ENCODE data around the gene ACACA.
"Not testable (repeated sequence)": the region's sequence is repeated elsewhere in the genome, so short reads cannot be mapped to it uniquely, and the experiment has no call there.

The ACACA gene

DNA sequence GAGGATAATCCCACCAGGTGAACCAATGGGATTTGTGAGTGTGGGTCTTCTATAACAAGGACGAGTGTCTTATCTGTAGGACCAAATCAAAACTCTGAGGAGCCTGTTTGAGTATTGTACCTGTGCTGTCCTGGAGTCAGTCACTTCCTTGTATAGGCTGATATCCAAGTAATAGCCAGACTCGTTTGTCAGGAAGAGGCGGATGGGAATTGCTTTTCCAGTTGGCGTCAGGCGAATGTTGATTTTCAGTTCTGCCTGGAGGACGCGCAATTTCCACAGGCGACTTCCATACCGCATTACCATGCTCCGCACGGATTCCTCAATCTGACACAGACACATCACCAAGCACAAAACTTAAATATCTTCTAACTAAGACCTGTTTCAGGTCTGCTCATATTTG, 218.5 kb downstream of the ACACA start:
- DNase-seq (ENCODE audit: extremely low read depth in 1 of 2, low read depth in 1 of 2), result no peak

DNA sequence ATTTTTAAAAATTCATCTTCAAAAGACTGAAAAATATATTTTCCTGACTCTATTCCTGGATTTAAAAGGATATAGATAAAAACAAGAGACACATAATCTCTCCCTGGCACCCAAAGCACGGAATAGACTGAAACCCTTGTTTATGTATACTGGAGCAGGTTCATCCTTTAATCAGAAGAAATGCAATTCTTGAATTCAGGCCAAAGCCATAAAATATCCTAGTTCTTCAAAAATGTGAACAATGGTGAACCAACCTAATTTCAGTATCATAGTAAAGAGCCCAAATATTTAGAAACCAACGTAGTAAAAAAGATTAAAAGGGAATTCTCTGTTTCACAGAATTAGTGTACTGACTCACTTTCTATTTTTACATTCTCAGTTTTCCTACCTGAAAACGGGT, 219.4 kb downstream of the ACACA start:
- no peak for DNase-seq (ENCODE audit: extremely low read depth in 1 of 2, low read depth in 1 of 2)

DNA sequence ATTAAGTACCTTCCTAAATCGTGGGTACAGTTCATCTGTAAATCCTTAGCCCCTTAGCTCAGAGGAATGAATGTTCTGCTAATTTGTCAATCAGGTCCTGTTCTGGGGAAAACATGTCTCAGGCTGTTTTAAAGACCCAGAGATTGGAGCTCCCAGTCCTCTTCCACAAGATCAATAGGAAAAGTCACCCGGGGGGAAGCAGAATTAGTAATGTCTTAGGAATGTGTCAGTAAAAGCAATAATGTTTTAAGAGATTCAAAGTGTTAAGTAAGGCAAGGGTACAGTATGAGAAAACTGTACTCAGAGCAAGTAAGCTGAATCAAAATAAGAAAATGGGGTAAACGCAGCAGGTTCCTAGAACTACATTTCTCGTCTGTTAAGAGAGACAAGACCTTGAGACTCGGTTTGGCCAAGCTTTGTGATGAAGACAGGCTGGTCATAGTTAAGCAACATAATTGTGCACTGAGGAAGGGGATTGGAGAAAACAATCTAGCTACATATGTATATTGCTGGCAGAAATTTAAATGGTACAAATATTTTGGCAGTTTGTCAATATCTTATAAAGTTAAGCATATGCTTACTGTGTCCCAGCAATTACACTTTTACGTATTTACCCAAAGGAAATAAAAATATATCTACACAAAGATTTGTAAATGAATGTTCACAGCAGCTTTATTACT, 223.7 kb downstream of the ACACA start:
- DNase-seq (ENCODE audit: extremely low read depth in 1 of 2, low read depth in 1 of 2), result no peak

DNA sequence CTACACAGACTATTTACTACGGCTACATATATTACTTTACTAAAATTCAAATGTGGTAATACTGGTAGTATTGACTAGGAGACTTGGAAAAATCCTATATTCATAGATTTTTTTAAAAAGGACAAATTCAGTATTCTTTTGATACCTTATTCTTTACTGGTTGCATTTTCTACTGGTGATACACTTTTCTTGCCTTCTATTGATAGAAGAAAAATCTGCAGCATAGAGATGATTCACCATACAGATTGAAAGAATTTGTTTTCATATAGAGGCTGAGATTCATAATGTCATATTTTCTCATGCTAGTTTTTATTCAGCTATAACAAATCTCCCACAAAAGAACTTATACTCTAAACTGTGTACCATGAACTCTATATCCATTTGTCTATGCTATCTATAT, 226.3 kb downstream of the ACACA start:
- DNase-seq (ENCODE audit: extremely low read depth in 1 of 2, low read depth in 1 of 2), result no peak

DNA sequence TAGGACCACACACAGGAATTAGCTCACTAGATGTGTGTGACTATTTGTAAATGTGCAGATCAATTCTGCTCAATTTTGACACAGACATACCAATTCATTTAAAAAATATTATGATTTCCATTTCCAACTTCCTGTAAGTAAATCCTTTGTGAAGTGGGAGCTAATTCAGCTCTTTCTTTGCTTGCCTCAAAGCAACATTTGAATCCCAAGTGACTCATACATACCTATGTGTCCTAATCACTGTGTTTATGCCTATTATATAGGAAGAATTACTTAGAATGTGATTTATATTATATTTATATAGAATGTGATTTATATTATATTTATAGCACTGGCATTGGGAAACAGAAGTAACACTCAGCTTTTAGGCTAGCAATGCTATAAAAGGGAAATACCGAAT, 226.7 kb downstream of the ACACA start:
- no peak for DNase-seq (ENCODE audit: extremely low read depth in 1 of 2, low read depth in 1 of 2)

DNA sequence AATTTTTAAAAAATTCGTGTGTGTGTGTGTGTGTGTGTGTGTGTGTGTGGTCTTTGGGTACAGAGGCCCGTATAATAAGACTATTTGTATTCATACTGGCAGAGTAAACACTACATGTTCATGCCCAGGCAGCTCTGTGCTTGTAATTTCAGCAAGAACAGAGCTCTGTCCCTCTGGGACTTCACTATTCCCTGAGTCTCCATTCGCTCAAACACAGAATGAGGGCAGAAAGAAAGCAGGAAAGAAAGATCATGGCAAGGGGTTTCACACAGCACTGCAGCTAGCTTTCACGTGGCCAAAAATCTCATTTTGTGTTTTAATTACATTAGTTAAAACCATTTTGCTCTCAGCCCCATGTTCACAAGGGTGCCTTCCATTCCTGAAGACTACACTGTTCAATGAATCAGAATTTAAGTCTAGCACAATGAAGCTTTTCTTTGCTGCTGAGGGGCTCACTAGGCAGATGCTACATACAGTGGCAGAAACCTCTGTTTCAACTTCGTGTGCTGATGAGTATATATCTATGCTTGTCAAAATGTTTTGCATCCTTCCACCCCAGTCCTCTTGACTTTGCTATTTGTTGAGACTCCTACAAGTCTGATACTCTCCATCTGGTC, 229.3 kb downstream of the ACACA start:
- no peak for DNase-seq (ENCODE audit: extremely low read depth in 1 of 2, low read depth in 1 of 2)

DNA sequence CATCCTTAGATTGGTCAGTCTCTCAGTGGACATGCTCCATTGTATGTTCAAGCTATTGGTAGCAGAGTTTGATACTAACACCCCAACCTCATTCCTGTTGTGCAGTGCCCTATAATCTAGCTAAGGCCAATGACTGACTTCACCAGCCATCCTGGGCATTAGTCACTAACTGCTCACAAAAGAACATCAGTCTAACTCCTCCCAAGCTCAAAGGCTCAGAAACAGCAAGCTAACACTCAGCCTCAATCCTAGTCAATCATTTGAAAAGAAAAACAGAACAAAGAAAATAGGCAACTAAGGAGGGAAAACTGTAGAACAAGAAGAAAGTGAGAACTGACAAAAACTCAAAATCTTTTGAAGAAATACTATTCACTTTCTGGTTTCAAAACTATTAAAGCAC, 229.9 kb downstream of the ACACA start:
- DNase-seq (ENCODE audit: extremely low read depth in 1 of 2, low read depth in 1 of 2), result no peak

DNA sequence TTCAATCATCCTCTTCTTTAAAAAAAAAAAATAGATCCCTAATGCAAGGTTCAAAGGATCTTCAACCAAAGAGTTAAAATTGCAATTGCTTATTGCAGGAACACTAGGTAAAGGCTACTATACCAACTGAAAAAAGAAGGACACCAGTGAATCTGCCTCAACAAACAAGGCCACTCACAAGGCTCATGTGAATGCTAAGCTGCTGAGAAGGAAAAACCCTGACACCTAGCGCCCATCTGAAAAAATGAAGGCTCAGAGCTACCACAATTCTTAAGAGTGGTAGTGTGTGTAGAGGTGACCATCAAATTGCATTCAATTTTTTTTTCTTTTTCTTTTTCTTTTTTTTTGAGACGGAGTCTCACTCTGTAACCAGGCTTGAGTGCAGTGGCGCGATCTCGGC, 232.4 kb downstream of the ACACA start:
- DNase-seq (ENCODE audit: extremely low read depth in 1 of 2, low read depth in 1 of 2), result no peak

DNA sequence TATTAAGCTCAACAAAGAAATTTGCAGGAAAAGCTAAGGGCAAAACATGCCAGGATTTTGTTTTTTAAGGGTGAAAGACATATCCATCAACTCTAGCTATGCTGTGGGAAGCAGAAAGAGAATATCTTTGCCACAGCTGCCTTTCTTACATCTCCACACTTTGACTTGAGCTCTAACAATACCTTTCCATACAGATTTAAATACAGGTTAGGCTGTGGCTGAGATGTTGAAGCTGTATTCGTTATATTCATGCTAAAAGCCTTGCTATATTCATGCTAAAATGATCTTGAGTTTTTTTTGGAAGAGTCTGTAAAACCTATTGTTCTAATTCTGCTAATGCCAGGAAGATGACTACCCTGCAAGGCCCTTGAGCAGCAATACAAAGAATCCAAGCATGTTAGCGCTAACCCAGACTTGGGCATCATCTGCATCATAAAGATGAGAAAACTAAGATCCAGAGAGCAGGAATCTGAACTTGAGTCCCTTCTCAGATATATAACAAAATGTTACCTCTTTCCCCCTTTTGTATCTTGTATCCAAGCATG, 235.7 kb downstream of the ACACA start:
- DNase-seq (ENCODE audit: extremely low read depth in 1 of 2, low read depth in 1 of 2), result no peak

DNA sequence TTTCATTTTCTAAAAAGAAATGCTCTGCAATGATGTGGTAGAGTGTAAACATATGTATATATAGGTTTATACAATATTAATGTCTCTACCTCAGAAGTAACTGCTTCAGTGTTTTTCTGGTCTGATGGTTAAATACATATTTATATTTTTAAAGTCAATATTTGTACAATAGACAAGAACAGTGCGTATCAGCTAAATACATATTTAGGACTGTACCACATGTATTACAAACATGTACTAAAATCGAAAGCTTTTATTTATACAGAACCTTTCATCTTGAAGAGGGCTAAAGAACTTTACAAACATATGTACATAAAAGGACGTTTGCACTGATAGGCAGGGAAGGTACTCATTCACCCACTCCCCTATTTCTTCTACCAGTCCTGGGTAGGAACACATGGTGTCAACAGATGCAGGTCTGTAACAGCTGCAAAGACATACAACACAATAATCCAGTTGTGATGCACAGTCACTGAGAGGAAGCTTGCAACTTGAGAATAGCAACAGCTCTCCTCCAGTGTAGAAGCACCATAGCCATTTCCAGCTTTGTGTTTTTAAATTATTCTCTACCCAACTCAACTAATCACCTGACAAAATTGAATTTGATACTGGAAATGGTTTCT, 237.8 kb downstream of the ACACA start:
- no peak for DNase-seq (ENCODE audit: extremely low read depth in 1 of 2, low read depth in 1 of 2)

DNA sequence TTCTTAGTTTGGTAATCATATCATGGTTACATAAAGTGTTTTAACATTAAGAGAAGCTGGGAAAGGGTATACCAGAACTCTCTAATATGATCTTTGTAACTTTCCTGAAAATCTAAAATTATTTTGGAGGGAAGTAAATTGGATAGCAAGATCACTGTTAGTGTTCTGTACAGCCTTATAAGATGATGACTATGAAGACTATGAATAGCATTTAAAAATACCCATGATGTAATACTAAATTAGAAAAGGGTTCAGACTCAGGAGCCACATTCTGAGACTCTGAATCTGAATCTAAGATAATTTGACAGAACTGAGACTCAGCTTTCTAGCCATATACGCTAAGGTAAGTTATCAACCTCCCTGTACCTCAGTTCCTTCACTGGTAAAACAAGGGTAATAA, 238.9 kb downstream of the ACACA start:
- no peak for DNase-seq (ENCODE audit: extremely low read depth in 1 of 2, low read depth in 1 of 2)

DNA sequence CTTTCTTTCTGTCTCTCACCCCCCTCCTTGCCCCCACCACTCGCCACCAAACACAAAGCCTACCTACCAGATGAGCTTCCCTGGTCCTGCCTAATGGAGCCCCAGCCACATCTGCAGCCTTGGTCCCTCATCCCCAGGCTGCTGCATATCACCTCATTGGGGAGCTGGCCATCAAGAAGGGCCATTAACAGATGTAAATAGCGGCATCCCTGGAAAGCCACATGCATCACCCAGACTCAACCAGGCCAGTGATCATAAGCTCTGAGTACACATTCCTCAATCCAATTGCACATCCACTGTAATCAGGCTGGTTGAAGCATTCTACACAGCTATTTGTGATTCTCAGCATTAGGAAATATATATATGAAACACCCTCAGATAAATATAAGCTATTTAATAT, 242.6 kb downstream of the ACACA start:
- no peak for DNase-seq (ENCODE audit: extremely low read depth in 1 of 2, low read depth in 1 of 2)

DNA sequence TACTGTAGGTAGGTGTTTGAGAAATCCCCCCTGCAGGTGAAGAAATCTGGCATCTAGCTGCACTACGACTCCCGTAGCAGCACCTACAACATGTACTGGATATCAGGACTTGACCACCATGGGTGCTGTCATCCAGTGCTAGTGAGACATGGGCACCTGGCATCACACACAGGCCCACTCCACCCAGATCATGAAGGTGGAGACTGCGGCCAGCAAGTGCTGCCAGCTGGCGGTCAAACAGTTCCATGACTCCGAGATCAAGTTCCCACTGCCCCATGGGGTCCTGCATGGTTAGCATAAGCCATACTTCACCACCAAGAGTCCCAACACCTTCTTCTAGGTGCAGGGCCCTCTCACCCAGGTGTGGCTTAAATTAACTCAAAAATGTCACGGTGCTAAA, 243.8 kb downstream of the ACACA start:
- no peak for DNase-seq (ENCODE audit: extremely low read depth in 1 of 2, low read depth in 1 of 2)

DNA sequence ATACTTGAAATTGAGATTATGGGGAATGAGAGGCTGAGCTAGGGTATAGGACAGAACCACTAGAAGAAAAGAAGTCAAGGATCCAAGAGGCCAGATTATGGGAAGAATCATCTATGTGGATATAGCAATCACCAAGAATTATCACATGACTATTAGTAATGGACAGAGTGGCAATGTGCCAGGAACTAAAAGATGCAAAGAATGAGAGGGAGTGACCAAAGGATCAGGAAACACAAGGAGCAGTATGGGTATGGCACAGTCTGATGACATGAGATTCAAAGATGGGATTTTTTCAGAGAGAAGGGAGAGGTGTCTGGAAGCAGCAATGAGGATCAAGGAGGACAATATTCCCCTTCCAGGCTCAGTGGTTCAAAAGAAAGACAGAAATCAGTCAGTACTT, 245.7 kb downstream of the ACACA start:
- no peak for DNase-seq (ENCODE audit: extremely low read depth in 1 of 2, low read depth in 1 of 2)

DNA sequence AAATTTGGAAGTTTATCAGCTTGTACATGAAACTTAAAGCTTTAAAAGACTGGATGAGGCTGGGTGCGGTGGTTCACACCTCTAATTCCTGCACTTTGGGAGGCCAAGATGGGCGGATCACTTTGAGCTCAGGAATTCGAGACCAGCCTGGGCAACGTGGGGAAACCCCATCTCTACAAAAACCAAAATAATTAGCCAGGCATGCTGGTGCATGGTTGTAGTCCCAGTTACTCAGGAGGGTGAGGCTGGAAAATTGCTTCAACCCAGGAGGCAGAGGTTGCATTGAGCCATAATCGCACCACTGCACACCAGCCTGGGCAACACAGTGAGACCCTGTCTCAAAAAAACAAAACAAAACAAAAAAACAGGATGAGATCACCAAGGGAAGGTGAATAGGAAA, 248.3 kb downstream of the ACACA start:
- no peak for DNase-seq (ENCODE audit: extremely low read depth in 1 of 2, low read depth in 1 of 2)

DNA sequence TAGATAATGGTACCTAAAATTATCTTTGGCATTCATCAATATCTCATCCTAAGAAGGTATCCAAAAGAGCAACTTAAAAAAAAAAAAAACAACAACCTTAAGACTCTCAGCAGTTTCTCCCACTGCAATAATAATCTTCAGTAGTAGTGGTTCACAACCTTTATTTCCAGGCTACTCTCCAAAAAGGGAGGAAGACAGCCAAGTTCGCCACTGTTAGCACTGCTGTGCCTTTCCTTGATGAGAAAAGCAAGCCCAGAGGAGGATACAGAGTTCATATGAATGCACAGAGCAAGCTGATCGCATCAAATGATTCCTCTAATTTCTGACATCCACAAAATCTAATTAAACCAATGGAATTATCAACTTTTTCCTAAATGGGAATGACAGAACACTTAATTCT, 258.5 kb downstream of the ACACA start:
- no peak for DNase-seq (ENCODE audit: extremely low read depth in 1 of 2, low read depth in 1 of 2)

DNA sequence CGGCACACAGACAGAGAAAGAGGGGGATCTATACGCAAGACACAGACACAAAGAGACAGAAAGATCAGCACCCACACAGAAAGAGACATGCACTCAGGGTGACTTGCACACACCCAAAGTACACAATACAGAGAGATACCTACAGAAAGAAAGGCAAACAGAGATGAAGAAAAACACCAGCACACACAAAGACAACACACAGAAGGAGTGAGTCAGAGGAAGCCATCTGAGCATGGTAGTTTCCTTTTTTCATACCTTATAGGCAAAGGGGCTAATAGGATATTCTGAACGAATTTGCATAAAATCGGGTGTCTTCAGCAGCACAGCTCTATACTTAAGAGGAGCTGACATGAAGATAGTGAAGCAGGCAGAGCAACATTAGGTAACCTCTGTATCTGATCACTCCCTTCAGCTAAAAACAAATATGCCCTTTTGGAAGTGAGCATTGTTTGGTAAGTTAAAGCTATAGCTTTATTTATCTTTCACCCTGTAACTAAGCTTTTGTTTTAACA, 259.3 kb downstream of the ACACA start:
- DNase-seq (ENCODE audit: extremely low read depth in 1 of 2, low read depth in 1 of 2), result no peak

DNA sequence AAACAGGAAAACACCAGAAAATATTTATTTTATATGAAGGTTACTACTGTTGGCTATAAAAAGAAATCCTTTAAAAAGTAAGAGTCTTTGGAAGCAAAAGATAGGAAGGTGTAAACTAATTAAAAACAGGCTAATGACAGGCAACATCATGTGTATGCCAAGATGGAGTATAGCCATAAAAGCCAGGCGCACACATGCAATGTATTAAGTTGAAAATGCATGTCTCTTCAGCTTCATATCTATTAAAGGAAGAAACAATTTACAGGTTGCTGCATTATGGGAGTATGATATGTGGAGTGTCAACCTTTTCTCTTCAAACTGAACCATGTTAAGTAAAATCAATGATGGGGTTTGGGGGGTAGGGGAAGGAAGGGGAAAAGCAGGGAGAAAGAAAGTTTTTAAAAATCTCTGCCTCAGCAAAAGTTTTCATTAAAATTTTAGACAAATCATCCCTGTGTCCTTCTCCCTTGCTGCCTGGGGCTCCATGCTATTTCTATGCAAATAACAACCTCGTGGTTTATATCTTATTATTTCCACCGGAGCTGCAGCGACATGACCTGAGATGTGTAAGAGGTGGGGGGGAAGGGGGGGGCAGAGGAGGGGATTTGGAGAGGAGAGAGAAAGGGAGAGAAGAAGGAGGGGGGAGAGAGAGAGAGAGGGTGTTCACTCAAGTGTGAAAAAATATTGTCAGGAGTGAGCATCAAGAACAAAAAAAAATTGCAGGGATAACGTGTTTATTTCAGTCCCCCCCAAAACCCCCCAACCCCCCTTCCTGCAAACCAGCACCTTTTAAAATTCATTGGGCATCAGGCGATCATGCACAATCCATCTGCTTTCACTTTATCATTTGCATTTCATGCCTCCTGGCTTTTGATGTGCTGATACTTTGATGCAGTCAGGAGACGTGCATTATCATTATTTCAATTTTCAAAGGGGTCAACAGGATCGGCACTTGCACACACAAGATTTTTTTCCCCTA, 260.3 kb downstream of the ACACA start:
- DNase-seq (ENCODE audit: extremely low read depth in 1 of 2, low read depth in 1 of 2), result no peak

DNA sequence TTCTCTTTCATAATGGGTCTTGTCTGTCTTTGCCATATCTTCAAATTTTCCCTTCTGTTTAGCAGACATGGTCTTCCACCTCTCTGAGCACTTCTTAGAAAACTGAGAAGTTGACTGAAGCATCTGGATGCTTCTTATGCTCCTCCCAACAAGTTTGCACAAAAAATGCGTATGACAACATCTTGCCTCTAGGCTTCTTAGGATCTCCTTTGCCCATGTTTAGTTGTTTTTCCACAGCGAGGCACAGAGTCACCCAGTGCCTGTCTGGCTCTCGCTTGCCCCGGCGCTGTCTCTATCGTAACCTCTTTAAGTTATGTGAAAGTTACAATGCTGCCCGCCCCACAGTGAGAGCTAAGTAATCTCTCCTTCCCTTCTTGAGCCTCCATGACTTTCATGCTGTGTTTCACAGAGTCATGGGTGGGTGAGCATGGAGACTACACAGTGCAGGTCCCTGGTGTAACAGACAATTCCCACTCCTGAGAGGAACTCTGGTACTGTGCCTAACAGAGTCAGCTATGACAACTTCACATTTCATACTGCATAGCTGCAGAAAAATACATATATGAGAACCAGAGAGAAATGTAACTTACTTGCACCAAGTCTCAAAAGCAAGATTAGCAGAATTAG, 262.4 kb downstream of the ACACA start:
- no peak for DNase-seq (ENCODE audit: extremely low read depth in 1 of 2, low read depth in 1 of 2)

DNA sequence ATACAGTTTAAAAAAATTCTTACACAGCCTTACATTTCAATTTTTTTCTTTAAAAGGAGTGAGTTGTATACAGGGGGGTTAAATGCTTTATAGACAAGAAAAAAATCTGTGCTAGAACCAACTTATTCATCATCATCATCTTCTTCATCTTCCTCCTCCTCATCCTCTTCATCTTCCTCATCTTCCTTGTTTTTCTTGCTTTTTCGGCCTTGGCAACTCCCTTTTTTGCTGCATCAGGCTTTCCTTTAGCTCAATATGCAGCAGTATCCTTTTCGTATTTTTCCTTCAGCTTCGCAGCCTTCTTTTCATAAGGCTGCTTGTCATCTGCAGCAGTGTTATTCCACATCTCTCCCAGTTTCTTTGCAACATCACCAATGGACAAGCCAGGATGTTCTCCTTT, 263.1 kb downstream of the ACACA start:
- DNase-seq (ENCODE audit: extremely low read depth in 1 of 2, low read depth in 1 of 2), result not testable (repeated sequence)
